Neural cell (in vitro differentiated cells): ENCODE measurements around the gene EXOC6B. TPM values are rescaled to one million over a fixed set of nuclear protein-coding genes. Genes with fewer than 3 reads are reported as not detected.

Experiments used
- H2AFZ ChIP-seq: fragments of 200-600, 300-800 bp; sonication (generic), shearing (Covaris generic); 2 replicates; pipeline ENCODE4 v1.6.0; 2014; ENCODE audit warnings: low read depth, mild to moderate bottlenecking, antibody characterized with exemption, low read length, moderate library complexity
- H3F3A ChIP-seq: fragments of 200-600 bp; shearing (Covaris generic); 2 replicates; pipeline ENCODE4 v1.6.1; 2016; ENCODE audit warnings: mild to moderate bottlenecking, moderate library complexity, mixed read lengths, antibody characterized with exemption, low read length; ENCODE audit not compliant: insufficient read depth, poor library complexity, severe bottlenecking
- H3K27ac ChIP-seq: fragments of 200-600, 300-800 bp; sonication (generic), shearing (Covaris generic); 2 replicates; pipeline ENCODE4 v1.5.1; 2014; ENCODE audit warnings: mild to moderate bottlenecking, low read length, moderate library complexity
- H3K27me3 ChIP-seq: fragments of 300-800, 200-600 bp; sonication (generic), shearing (Covaris generic); 2 replicates; pipeline ENCODE4 v1.6.0; 2014; ENCODE audit warnings: mild to moderate bottlenecking, low read depth, low read length, moderate library complexity; ENCODE audit not compliant: insufficient read depth
- H3K36me3 ChIP-seq: fragments of 300-800, 200-600 bp; sonication (generic), shearing (Covaris generic); 2 replicates; pipeline ENCODE4 v1.5.1; 2014; ENCODE audit warnings: mild to moderate bottlenecking, antibody characterized with exemption, low read length, moderate library complexity; ENCODE audit not compliant: insufficient read depth
- H3K4me2 ChIP-seq: fragments of 300-800, 200-600 bp; sonication (generic), shearing (Covaris generic); 2 replicates; pipeline ENCODE4 v1.6.0; 2014; ENCODE audit warnings: mild to moderate bottlenecking, low read length
- H3K4me3 ChIP-seq: fragments of 300-800, 200-600 bp; sonication (generic), shearing (Covaris generic); 2 replicates; pipeline ENCODE4 v1.5.1; 2014; ENCODE audit warnings: mild to moderate bottlenecking, low read length, moderate library complexity
- H3K79me2 ChIP-seq: fragments of 200-600 bp; shearing (Covaris generic); replicated peaks from 2 replicates; pipeline ENCODE4 v1.6.0; 2014; ENCODE audit warnings: mild to moderate bottlenecking, low read length, moderate library complexity; ENCODE audit not compliant: insufficient read depth
- H3K9ac ChIP-seq: fragments of 300-800, 200-600 bp; sonication (generic), shearing (Covaris generic); 2 replicates; pipeline ENCODE4 v1.6.1; 2016; ENCODE audit warnings: mild to moderate bottlenecking, low read length, mixed read lengths
- H3K9me2 ChIP-seq: fragments of 200-600 bp; shearing (Covaris generic); 2 replicates; pipeline ENCODE4 v1.6.1; 2016; ENCODE audit warnings: mild to moderate bottlenecking, low read length, mixed read lengths; ENCODE audit not compliant: insufficient read depth
- H3K9me3 ChIP-seq: fragments of 200-600, 300-800 bp; sonication (generic), shearing (Covaris generic); 2 replicates; pipeline ENCODE4 v1.6.1; 2016; ENCODE audit warnings: mild to moderate bottlenecking, mixed run types, low read length, moderate library complexity, mixed read lengths
- H4K20me1 ChIP-seq: fragments of 200-600 bp; shearing (Covaris generic); 2 replicates; pipeline ENCODE4 v1.6.1; 2016; ENCODE audit warnings: mild to moderate bottlenecking, mixed run types; ENCODE audit not compliant: insufficient read depth
- EP300 ChIP-seq: fragments of 450-650 bp; conservative IDR thresholded peaks from 2 replicates; pipeline ENCODE4 v1.6.1; 2014; ENCODE audit warnings: antibody characterized with exemption, mild to moderate bottlenecking, moderate library complexity; ENCODE audit not compliant: poor library complexity, severe bottlenecking
- EZH2 ChIP-seq: fragments of 200-600, 300-800 bp; shearing (Covaris generic), sonication (generic); IDR thresholded peaks from 2 replicates; pipeline ENCODE4 v1.6.1; 2014; ENCODE audit warnings: antibody characterized with exemption, low read length, borderline replicate concordance, mild to moderate bottlenecking; ENCODE audit not compliant: insufficient read depth, poor library complexity, severe bottlenecking
- MXI1 ChIP-seq: fragments of 450-650 bp; conservative IDR thresholded peaks from 2 replicates; pipeline ENCODE4 v1.6.1; 2014; ENCODE audit warnings: antibody characterized with exemption, mild to moderate bottlenecking; ENCODE audit not compliant: poor library complexity, severe bottlenecking
- POLR2AphosphoS5 ChIP-seq: IDR thresholded peaks from 2 replicates; pipeline ENCODE4 v1.6.1; 2012
- RAD21 ChIP-seq: fragments of 450-650 bp; conservative IDR thresholded peaks from 2 replicates; pipeline ENCODE4 v1.6.1; 2014; ENCODE audit warnings: antibody characterized with exemption, mild to moderate bottlenecking, moderate library complexity
- SMC3 ChIP-seq: fragments of 450-650 bp; conservative IDR thresholded peaks from 2 replicates; pipeline ENCODE4 v1.6.1; 2014; ENCODE audit warnings: antibody characterized with exemption, mild to moderate bottlenecking, moderate library complexity; ENCODE audit not compliant: poor library complexity
- TAF1 ChIP-seq: IDR thresholded peaks from 2 replicates; pipeline ENCODE4 v1.6.1; 2012; ENCODE audit warnings: low read depth
- polyA plus RNA-seq: library from polyadenylated mRNA; depleted of rRNA; stranded (reverse); fragments of >200 nt; gene quantifications from 2 replicates; pipeline ENCODE4 v1.2.3, GENCODE V29; 2014
- TF ChIP-seq, protein P1 (sequence below): fragments of 450-650 bp; IDR thresholded peaks from 2 replicates; pipeline ENCODE4 v1.5.1; 2014; ENCODE audit warnings: antibody characterized with exemption, mild to moderate bottlenecking, moderate library complexity; ENCODE audit not compliant: poor library complexity, severe bottlenecking
- TF ChIP-seq, protein P2 (sequence below): IDR thresholded peaks from 2 replicates; pipeline ENCODE4 v1.6.1; 2012; ENCODE audit warnings: borderline replicate concordance

Gene EXOC6B
- polyA plus RNA-seq, 1 donor from 2014 or later = 23.4 TPM

DNA sequence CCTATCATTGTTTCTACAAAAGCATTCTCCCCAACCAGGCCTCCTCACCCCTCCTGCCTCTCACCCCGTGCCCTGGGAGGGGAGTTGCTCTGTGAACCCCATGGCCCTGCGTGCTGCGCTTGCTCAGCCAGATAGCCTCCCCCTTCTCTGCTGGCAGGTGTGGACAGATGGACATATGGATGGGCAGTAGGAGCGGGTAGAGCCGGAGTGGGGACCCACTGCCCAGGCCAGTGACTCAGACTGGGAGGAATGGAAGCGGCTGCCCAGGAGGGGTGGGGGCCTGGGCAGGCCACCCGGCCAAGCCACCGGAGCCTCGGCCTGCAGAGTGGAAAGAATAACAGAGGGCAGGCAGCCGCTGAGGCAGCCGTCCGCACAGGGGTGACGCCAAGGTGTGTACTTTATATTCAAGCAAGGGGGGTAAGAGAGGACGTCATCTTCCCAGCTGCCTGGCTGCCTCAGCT lies 686.9 kb downstream of the EXOC6B start:
- peaks cover 31% of the 10 kb centered on the region for H3K27me3 ChIP-seq
- H3K9ac ChIP-seq = no peak overlapping the region
- no peak overlapping the region for H3K4me3 ChIP-seq
- H3K79me2 ChIP-seq = no peaks in the 10 kb centered on the region
- H3K4me2 ChIP-seq = no peak overlapping the region
- TF ChIP-seq MXI1 (no peak), EZH2 (no peak), TAF1 (no peak), SMC3 (no peak), EP300 (no peak), RAD21 (no peak), POLR2AphosphoS5 (no peak)
- TF ChIP-seq, protein P1, sequence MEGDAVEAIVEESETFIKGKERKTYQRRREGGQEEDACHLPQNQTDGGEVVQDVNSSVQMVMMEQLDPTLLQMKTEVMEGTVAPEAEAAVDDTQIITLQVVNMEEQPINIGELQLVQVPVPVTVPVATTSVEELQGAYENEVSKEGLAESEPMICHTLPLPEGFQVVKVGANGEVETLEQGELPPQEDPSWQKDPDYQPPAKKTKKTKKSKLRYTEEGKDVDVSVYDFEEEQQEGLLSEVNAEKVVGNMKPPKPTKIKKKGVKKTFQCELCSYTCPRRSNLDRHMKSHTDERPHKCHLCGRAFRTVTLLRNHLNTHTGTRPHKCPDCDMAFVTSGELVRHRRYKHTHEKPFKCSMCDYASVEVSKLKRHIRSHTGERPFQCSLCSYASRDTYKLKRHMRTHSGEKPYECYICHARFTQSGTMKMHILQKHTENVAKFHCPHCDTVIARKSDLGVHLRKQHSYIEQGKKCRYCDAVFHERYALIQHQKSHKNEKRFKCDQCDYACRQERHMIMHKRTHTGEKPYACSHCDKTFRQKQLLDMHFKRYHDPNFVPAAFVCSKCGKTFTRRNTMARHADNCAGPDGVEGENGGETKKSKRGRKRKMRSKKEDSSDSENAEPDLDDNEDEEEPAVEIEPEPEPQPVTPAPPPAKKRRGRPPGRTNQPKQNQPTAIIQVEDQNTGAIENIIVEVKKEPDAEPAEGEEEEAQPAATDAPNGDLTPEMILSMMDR = no peak
- TF ChIP-seq, protein P2, sequence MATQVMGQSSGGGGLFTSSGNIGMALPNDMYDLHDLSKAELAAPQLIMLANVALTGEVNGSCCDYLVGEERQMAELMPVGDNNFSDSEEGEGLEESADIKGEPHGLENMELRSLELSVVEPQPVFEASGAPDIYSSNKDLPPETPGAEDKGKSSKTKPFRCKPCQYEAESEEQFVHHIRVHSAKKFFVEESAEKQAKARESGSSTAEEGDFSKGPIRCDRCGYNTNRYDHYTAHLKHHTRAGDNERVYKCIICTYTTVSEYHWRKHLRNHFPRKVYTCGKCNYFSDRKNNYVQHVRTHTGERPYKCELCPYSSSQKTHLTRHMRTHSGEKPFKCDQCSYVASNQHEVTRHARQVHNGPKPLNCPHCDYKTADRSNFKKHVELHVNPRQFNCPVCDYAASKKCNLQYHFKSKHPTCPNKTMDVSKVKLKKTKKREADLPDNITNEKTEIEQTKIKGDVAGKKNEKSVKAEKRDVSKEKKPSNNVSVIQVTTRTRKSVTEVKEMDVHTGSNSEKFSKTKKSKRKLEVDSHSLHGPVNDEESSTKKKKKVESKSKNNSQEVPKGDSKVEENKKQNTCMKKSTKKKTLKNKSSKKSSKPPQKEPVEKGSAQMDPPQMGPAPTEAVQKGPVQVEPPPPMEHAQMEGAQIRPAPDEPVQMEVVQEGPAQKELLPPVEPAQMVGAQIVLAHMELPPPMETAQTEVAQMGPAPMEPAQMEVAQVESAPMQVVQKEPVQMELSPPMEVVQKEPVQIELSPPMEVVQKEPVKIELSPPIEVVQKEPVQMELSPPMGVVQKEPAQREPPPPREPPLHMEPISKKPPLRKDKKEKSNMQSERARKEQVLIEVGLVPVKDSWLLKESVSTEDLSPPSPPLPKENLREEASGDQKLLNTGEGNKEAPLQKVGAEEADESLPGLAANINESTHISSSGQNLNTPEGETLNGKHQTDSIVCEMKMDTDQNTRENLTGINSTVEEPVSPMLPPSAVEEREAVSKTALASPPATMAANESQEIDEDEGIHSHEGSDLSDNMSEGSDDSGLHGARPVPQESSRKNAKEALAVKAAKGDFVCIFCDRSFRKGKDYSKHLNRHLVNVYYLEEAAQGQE = no peak
- H4K20me1 ChIP-seq = no peaks in the 10 kb centered on the region
- no peaks in the 10 kb centered on the region for H3F3A ChIP-seq
- H3K9me2 ChIP-seq = no peaks in the 10 kb centered on the region
- no peaks in the 10 kb centered on the region for H3K9me3 ChIP-seq
- no peaks in the 10 kb centered on the region for H3K36me3 ChIP-seq
- H2AFZ ChIP-seq = no peak overlapping the region
- no peak overlapping the region for H3K27ac ChIP-seq

DNA sequence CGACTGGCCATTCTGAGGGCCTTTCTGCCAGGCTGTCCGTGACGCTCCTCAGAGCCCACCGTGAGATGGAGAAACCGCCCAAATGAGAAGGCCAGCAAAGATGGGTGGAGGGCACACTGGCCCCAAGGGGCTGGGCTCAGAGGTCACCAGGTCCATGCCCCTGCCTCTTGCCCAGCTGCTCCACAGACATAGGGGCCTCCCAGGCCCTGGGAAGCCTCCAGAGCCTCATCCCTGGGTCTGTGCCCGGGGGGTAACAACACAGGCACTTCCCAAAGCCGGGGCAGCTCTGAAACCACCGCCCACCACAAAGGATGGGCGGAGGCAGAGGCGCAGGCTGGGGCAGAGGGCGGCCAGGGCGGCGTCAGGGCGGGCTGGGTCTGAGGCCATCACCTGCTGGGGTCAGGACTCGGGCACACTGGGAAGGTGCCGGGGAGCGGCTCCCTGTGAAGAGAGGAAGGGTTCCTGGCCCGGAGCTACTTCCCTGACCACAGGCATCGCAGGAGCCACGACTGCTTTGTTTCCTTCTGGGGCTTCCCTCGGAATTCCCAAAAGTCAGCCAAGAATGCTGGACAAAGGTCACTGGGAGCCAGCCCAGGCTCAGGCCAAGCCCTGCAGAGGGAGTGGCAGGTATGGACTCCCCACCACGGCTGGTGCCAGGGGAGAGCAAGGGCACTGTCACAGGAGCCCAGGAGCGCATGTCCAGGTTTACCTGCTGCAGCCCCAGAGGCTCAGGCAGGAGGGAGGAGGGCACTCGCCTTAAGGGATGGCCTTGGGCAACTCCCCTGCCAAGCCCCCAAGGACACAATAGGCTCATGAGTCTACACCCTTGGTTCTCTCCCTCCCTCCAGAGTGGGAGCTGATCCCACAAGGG lies 687.6 kb downstream of the EXOC6B start:
- Histone ChIP-seq H3K9me2 (no peaks in the 10 kb centered on the region), H3F3A (no peaks in the 10 kb centered on the region), H3K36me3 (no peaks in the 10 kb centered on the region), H3K79me2 (no peaks in the 10 kb centered on the region), H3K9me3 (no peaks in the 10 kb centered on the region), H3K27ac (no peak overlapping the region), H3K27me3 (peaks cover 24% of the 10 kb centered on the region), H3K9ac (no peak overlapping the region), H2AFZ (no peak overlapping the region), H3K4me2 (no peak overlapping the region), H4K20me1 (no peaks in the 10 kb centered on the region), H3K4me3 (no peak overlapping the region)
- no peak for TF ChIP-seq MXI1
- TF ChIP-seq RAD21 = no peak
- TF ChIP-seq POLR2AphosphoS5 = no peak
- no peak for TF ChIP-seq EZH2
- TF ChIP-seq SMC3 = no peak
- TF ChIP-seq, protein P1 = no peak
- TF ChIP-seq, protein P2 = no peak
